GM18517 (cell line): Measurements from ENCODE around the gene GRAP.

Source experiments
- ATAC-seq: cut with Tn5 transposase; IDR thresholded peaks from one replicate; pipeline ENCODE4 v1.9.1; 2021; ENCODE audit warnings: mild to moderate bottlenecking, moderate library complexity; ENCODE audit not compliant: unreplicated experiment

GRAP gene

GRCh38 chr17:19004421-19005136 is 42.2 kb downstream of the GRAP start, which contains the start of gene FAM83G:
FAM83G (minus strand) TSS chr17:19004764; CDS start chr17:19004041, 723 bp downstream.
- ATAC-seq, result peak; percentile 70

- ATAC-seq, result no peak
These were observed 43.0 kb downstream of the GRAP start for GRCh38 chr17:19003543-19004420.

- ATAC-seq, result no peak
These were observed 43.8 kb downstream of the GRAP start for GRCh38 chr17:19002805-19003542.

GRCh38 chr17:19001907-19002590 is 44.7 kb downstream of the GRAP start:
- no peak for ATAC-seq

GRCh38 chr17:19000531-19001325 is 46.0 kb downstream of the GRAP start:
- no peak for ATAC-seq

GRCh38 chr17:18999911-19000310 is 46.8 kb downstream of the GRAP start:
- no peak for ATAC-seq

GRCh38 chr17:18999394-18999793 is 47.4 kb downstream of the GRAP start:
- no peak for ATAC-seq

- no peak for ATAC-seq
These were observed 49.0 kb downstream of the GRAP start for GRCh38 chr17:18997650-18998196.

GRCh38 chr17:18996458-18996857 is 50.3 kb downstream of the GRAP start:
- ATAC-seq, result no peak

- no peak for ATAC-seq
These were observed 51.5 kb downstream of the GRAP start for GRCh38 chr17:18995220-18995619.

- no peak for ATAC-seq
These were observed 52.1 kb downstream of the GRAP start for GRCh38 chr17:18994631-18995030.

- ATAC-seq, result no peak
These were observed 52.7 kb downstream of the GRAP start for GRCh38 chr17:18993905-18994526.

- ATAC-seq, result no peak
These were observed 54.2 kb downstream of the GRAP start for GRCh38 chr17:18992454-18993130.

- ATAC-seq, result no peak
These were observed 55.0 kb downstream of the GRAP start for GRCh38 chr17:18991531-18992315.

GRCh38 chr17:18990331-18990730 is 56.4 kb downstream of the GRAP start:
- ATAC-seq, result no peak

GRCh38 chr17:18988546-18989173 is 58.1 kb downstream of the GRAP start:
- no peak for ATAC-seq

- no peak for ATAC-seq
These were observed 58.8 kb downstream of the GRAP start for GRCh38 chr17:18987862-18988545.
